HUDEP-2 (cell line): ENCODE data around the gene SEC31A.

ENCODE experiments used
- DNase-seq, 76 experiments: peaks; one replicate each; lab custom pipeline; 2025; ENCODE audit not compliant: unreplicated experiment in 76 of 76; lab: John Stamatoyannopoulos, UW

Gene SEC31A

DNA sequence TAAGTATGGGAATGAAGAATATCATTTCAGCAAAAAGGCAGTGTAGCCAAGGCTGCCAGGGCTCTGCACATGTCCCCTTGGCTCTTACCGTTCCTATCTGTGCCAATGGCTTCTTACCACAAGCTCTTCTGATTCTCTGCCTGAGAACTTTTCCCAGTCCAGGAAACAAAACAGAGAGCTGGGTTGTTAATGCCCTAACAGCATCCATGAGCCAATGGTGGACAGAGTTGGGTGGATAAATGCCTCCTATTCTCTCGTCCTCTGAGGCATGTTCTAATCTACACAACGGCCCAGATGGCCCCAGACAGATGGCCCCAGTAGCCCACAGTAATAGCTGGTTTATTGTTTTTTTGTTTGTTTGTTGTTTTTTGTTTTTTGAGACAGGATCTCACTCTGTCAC lies 120.3 kb downstream of the SEC31A start:
- no peak for DNase-seq
